Non-pigmented ciliary epithelial cell (primary cell): ENCODE measurements around the gene COX8C.
"Not testable (repeated sequence)": the region's sequence is repeated elsewhere in the genome, so short reads cannot be mapped to it uniquely, and the experiment has no call there.

Experiments used
- DNase-seq: peaks from one replicate; pipeline ENCODE4 v3.0.0-alpha.2; 2010; ENCODE audit warnings: low read depth

COX8C gene

GRCh38 chr14:93322929-93323599, 23.9 kb upstream of the COX8C start:
- DNase-seq = no peak

GRCh38 chr14:93323600-93324174, 23.3 kb upstream of the COX8C start:
- no peak for DNase-seq

- no peak for DNase-seq
Observed at GRCh38 chr14:93326196-93326595, 20.8 kb upstream of the COX8C start.

- DNase-seq = no peak
Observed at GRCh38 chr14:93328546-93328945, 18.4 kb upstream of the COX8C start.

- no peak for DNase-seq
Observed at GRCh38 chr14:93329965-93330608, 16.9 kb upstream of the COX8C start.

- DNase-seq = no peak
Observed at GRCh38 chr14:93330609-93331000, 16.4 kb upstream of the COX8C start.

- no peak for DNase-seq
Observed at GRCh38 chr14:93331002-93331727, 15.8 kb upstream of the COX8C start.

GRCh38 chr14:93331728-93332396, 15.1 kb upstream of the COX8C start:
- DNase-seq = no peak

DNA sequence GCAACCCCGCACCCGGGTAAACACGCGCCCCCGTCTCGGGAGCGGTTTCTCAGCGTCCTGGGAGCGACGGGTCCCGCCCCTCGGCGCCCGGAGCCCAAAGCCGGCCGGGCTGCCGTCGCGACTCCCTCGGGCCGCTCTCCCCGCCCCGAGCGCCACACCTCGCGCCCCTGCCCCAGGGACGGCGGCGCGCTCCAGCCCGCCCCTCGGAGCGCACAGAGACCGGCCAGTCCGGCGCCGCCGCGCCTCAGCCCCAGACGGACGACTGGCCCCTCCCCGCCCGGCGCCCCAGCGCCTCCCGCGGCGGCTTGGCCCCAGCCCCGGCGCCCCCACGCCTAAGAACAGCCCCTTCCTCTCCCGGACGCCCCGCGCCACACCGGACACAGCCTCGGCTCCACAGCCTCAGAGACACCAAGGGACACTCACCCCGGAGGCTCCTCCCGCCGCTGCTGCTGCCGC, 14.6 kb upstream of the COX8C start:
- no peak for DNase-seq

DNA sequence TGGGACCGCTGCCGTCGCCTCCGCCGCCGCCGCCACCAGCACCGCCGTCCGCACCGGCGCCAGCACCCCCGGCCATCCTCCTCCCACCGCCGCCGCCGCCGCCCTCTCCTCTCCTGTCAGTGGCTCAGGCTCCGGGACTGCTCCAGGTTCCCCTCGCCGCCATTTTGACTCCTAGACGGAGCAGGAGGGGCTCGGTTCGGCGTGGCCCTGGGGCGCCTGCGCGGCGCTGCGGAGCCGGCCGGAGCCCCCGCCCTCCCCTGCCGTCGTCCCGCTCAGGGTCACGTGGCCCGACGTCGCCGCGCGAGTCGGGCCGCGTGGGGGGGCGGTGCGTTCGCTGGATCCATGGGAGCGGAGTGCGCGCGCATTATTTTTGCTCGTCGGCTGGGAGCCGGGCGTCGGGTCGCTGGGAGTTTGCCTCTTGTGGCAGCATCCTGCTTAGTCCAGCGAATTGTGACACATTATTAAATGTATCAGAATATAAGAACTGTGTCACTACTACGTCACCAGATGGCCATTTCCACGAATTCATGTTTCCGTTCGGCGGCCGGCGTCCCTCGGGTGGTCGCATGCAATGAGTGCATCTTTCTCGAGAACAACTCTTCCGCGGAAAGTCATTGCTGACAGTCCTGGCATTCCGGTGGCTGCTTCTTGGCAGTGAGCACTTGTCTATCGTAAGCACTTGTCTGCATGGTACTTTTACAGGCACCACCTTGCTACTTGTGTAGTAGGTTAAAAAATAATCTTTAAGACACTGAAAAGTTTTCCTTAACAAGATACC, 13.9 kb upstream of the COX8C start, which contains the start of gene BTBD7:
Gene BTBD7 (minus strand): TSS at position 184 of the 778 bp plus-strand sequence. CDS start 36,985 bp downstream, outside the sequence.
- DNase-seq = peak; percentile 73

DNA sequence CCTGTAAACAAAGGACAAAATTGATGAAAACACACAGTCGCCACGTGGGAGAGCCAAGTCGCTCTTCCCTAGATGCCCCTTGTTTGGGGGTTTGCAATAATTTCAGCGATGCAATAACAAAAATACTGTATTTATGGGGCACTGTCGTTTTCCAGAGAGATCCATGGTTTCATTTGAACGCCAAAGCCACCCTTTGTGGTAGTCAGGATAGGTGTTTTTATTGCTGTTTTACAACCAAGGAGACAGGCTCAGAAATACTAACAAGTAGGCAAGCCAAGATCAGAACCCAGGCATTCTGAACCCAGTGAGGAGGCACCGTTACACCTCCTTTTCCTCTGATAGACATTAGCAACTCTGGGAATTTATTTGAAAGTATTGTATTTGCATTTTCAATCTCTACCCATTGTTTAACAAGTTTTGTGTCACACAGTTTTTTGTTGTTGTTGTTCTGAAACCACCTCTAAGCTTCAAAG, 13.3 kb upstream of the COX8C start:
- no peak for DNase-seq

DNA sequence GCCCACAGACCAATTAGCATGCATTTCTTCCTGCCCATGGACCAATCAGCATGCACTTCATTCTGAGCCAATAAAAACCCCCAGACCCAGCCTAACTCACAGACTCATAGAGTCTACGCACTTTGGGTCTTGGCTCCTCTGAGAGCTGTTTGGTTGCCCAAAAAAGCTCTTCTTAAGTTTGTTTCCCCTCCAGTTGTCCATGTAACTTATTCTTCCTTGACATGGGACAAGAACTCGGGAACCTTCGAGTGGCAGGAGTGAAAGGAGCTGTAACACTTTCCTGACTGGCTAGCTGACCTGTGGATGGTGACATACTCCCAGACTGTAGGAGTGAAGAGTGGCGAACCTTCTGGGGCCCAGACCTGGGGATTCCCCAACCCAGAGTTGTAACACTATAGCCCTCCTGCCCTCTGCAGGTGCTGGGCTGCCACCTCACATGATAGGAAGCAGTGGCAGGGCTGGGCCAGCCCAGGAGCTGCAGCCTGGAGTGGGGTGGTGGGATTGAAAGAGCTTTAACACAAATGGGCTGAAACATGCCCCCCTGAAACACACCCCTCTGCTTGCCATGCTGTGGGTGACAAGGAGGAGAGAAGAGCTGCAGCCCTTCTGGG, 9.7 kb upstream of the COX8C start:
- DNase-seq = no peak

- DNase-seq = no peak
Observed at GRCh38 chr14:93337884-93338283, 9.1 kb upstream of the COX8C start.

- DNase-seq = no peak
Observed at GRCh38 chr14:93343266-93343665, 3.7 kb upstream of the COX8C start.

- no peak for DNase-seq
Observed at GRCh38 chr14:93343797-93344196, 3.2 kb upstream of the COX8C start.

DNA sequence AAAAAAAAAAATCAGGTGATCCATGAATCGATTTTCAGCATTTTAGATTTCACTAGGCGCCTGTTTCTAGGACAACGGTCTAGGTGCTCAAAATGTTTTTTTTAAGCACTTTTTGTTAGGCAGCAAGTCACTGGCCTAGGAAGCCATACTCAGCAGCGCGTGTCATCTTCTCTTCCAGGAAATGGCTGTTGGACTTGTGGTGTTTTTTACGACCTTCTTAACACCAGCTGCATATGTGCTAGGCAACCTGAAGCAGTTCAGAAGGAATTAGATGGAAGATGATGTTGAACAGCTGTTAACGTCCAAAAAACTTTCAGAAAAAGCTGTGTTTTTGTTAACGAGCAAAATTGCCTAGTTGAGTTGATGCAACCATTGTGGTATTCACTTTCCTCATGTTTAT, 868 bp downstream of the COX8C start:
- DNase-seq = no peak

DNA sequence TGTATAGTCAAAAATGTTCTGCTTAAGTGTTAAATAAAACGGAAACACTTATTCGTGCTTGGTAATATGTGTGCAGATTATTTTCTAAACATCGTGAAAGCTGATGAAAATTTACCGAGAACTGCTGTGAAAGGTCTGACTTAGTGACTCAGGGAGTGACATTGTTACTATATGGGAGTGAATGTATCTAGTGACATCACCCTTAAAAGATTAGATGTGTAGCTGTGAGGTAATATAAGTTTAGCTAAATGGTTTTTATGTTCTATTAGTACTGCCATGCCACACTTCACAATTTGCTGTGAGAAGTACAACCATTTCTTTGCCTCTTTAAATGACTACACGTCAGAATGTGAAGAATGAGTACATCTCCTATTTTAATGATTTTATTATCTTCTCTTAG, 1.3 kb downstream of the COX8C start:
- DNase-seq = no peak

DNA sequence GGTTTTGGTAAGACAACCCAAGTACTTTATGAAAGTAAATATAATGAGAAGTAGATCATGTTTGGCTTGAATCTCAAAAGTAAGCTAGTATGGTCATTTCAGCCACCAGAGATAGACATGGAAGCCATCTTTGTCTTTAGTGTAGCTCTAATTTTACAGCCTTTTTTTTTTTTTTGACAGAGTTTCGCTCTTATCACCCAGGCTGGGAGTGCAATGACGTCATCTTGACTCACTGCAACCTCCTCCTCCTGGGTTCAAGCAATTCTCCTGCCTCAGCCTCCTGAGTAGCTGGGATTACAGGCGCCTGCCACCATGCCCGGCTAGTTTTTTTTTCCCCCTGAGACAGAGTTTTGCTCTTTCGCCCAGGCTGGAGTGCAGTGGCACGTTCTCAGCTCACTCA, 7.9 kb downstream of the COX8C start:
- DNase-seq = not testable (repeated sequence)

- DNase-seq = no peak
Observed at GRCh38 chr14:93368996-93369712, 22.2 kb downstream of the COX8C start.

DNA sequence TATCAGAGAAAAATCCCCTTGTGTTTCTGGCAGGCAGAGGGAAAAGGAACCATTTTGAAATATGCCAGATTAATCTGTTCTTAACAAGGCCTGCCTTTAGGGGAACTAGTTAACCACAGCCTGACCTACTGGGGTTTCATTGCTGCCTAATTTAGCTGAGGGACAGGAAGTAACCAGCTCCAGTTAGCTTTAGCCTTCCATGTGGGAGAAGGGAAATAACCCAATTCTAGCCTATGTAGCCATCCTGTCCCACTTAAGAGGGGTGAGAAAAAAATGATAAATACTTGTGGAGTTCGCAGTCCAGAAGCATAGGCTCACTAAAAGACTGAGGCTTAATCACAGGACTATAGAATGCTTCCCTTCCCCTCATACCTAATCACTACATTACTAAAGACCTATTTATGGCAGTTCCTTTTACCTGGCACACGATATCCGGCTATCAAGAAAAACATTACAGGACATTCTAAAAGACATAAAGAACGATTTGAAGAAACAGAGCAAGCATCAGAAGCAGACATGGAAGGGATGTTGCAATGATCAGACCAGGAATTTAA, 22.8 kb downstream of the COX8C start:
- no peak for DNase-seq
